Mesenchymal stem cell (in vitro differentiated cells and primary cell): ENCODE measurements around the gene TRIM49. TPM values are rescaled to one million over a fixed set of nuclear protein-coding genes. Genes with fewer than 3 reads are reported as not detected.
"Not testable (repeated sequence)": the region's sequence is repeated elsewhere in the genome, so short reads cannot be mapped to it uniquely, and the experiment has no call there.

Experiments used
- DNase-seq: peaks from one replicate; pipeline ENCODE4 v3.0.0-alpha.2; 2013
- H2AFZ ChIP-seq: one replicate; pipeline ENCODE4 v1.6.1; 2013; ENCODE audit warnings: low read depth, mild to moderate bottlenecking, control low read depth, inconsistent platforms, low read length, moderate library complexity
- H2AK5ac ChIP-seq: 2 replicates; pipeline ENCODE4 v1.6.1; 2013; ENCODE audit warnings: low read length, moderate library complexity, mild to moderate bottlenecking, inconsistent platforms; ENCODE audit not compliant: severe bottlenecking
- H2BK120ac ChIP-seq: one replicate; pipeline ENCODE4 v1.6.1; 2013; ENCODE audit warnings: low read depth, mild to moderate bottlenecking, inconsistent platforms, low read length, moderate library complexity
- H2BK12ac ChIP-seq, 2 experiments: one replicate each; pipeline ENCODE4 v1.6.1; 2013; ENCODE audit warnings: inconsistent platforms in 2 of 2, low read length in 2 of 2, mild to moderate bottlenecking in 2 of 2, moderate library complexity in 2 of 2, control low read depth in 1 of 2
- H2BK15ac ChIP-seq: one replicate; pipeline ENCODE4 v1.6.1; 2013; ENCODE audit warnings: mild to moderate bottlenecking, low read depth, inconsistent platforms; ENCODE audit not compliant: poor library complexity, severe bottlenecking
- H2BK5ac ChIP-seq: 2 replicates; pipeline ENCODE4 v1.6.1; 2013; ENCODE audit warnings: low read depth, mild to moderate bottlenecking, low read length, control low read depth, inconsistent platforms; ENCODE audit not compliant: poor library complexity, severe bottlenecking
- H3K14ac ChIP-seq, 2 experiments: one replicate each; pipeline ENCODE4 v1.6.1; 2013; ENCODE audit warnings: inconsistent platforms in 2 of 2, low read length in 2 of 2, control low read depth in 1 of 2, mild to moderate bottlenecking in 1 of 2, moderate library complexity in 1 of 2
- H3K18ac ChIP-seq, 2 experiments: one replicate each; pipeline ENCODE4 v1.6.1; 2013; ENCODE audit warnings: inconsistent platforms in 2 of 2, low read length in 2 of 2, control low read depth in 1 of 2, low read depth in 1 of 2, mild to moderate bottlenecking in 1 of 2
- H3K23ac ChIP-seq, 2 experiments: one replicate each; pipeline ENCODE4 v1.6.1; 2013; ENCODE audit warnings: inconsistent platforms in 2 of 2, low read length in 2 of 2, mild to moderate bottlenecking in 2 of 2, moderate library complexity in 2 of 2, control low read depth in 1 of 2
- H3K27ac ChIP-seq: 2 replicates; pipeline ENCODE4 v1.5.1; 2013; ENCODE audit warnings: mild to moderate bottlenecking, moderate library complexity, low read length, control low read depth, inconsistent platforms; ENCODE audit not compliant: poor library complexity, severe bottlenecking
- H3K27me3 ChIP-seq, 2 experiments: 2 replicates each; pipeline versions ENCODE4 v1.6.1 to v1.7.0; 2013; ENCODE audit warnings: low read length in 2 of 2, mild to moderate bottlenecking in 2 of 2, moderate library complexity in 2 of 2, control low read depth in 1 of 2, inconsistent platforms in 1 of 2; ENCODE audit not compliant: control insufficient read depth in 1 of 2, insufficient read depth in 1 of 2
- H3K36me3 ChIP-seq, 2 experiments: 2 replicates each; pipeline versions ENCODE4 v1.6.1 to v1.7.0; 2013; ENCODE audit warnings: low read length in 2 of 2, control low read depth in 1 of 2, inconsistent platforms in 1 of 2, low read depth in 1 of 2, mild to moderate bottlenecking in 1 of 2; ENCODE audit not compliant: insufficient read depth in 2 of 2, control insufficient read depth in 1 of 2
- H3K4ac ChIP-seq, 2 experiments: one replicate each; pipeline ENCODE4 v1.6.1; 2013; ENCODE audit warnings: inconsistent platforms in 2 of 2, low read length in 2 of 2, mild to moderate bottlenecking in 2 of 2, moderate library complexity in 2 of 2, control low read depth in 1 of 2, low read depth in 1 of 2
- H3K4me1 ChIP-seq: 2 replicates; pipeline ENCODE4 v1.6.1; 2013; ENCODE audit warnings: low read depth, low read length, control low read depth; ENCODE audit not compliant: control insufficient read depth, insufficient read depth
- H3K4me2 ChIP-seq: 2 replicates; pipeline ENCODE4 v1.6.1; 2013; ENCODE audit warnings: low read length, mild to moderate bottlenecking, inconsistent platforms; ENCODE audit not compliant: poor library complexity, severe bottlenecking
- H3K4me3 ChIP-seq, 2 experiments: 2 replicates each; pipeline versions ENCODE4 v1.5.1 to v1.7.0; 2013; ENCODE audit warnings: low read length in 2 of 2, mild to moderate bottlenecking in 2 of 2, control low read depth in 1 of 2, low read depth in 1 of 2; ENCODE audit not compliant: insufficient read depth in 1 of 2
- H3K79me1 ChIP-seq: replicated peaks from 2 replicates; pipeline ENCODE4 v1.6.1; 2013; ENCODE audit warnings: mild to moderate bottlenecking, control low read depth, low read length, inconsistent platforms; ENCODE audit not compliant: poor library complexity, severe bottlenecking
- H3K9ac ChIP-seq: 2 replicates; pipeline ENCODE4 v1.7.0; 2013; ENCODE audit warnings: mild to moderate bottlenecking, low read length, moderate library complexity
- H3K9me3 ChIP-seq: 2 replicates; pipeline ENCODE4 v1.7.0; 2013; ENCODE audit warnings: mild to moderate bottlenecking, low read length; ENCODE audit not compliant: control insufficient read depth
- H4K8ac ChIP-seq: one replicate; pipeline ENCODE4 v1.6.1; 2013; ENCODE audit warnings: inconsistent platforms, mild to moderate bottlenecking, low read length, moderate library complexity
- H4K91ac ChIP-seq: one replicate; pipeline ENCODE4 v1.6.1; 2013; ENCODE audit warnings: mild to moderate bottlenecking, low read length, inconsistent platforms
- WGBS: methylation state at CpG from one replicate; pipeline ENCODE4 v1.1.7; 2013; ENCODE audit warnings: mixed read lengths; 5-methylcytosine and 5-hydroxymethylcytosine counted together
- polyA plus RNA-seq, 2 experiments: library from polyadenylated mRNA; stranded (reverse); fragments of 200-250 nt; gene quantifications; one replicate each; pipeline ENCODE4 v1.2.3, GENCODE V29; 2013

The TRIM49 gene, protein sequence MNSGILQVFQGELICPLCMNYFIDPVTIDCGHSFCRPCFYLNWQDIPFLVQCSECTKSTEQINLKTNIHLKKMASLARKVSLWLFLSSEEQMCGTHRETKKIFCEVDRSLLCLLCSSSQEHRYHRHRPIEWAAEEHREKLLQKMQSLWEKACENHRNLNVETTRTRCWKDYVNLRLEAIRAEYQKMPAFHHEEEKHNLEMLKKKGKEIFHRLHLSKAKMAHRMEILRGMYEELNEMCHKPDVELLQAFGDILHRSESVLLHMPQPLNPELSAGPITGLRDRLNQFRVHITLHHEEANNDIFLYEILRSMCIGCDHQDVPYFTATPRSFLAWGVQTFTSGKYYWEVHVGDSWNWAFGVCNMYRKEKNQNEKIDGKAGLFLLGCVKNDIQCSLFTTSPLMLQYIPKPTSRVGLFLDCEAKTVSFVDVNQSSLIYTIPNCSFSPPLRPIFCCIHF
- polyA plus RNA-seq (2013, experiment 1 of 2), result not detected
- not detected for polyA plus RNA-seq (2013, experiment 2 of 2)

DNA sequence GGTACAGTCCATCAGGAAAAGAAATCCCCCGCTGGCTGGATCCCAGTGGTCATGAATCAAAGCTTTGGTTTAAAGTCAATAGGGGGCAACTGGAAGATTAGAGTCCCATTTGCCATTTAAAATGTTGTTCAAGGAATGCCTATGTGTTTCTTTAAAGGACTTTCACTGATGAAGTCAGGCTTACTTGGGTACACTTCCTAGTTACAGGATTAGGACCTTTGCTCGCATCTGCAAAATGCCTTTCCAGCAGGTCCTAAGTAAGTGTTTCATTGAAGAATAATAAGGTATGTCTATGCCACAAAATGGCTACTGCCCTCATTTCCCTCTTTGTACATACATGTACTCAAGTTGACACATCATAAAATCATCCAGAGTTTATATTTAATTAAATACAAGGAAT is at the start of gene TRIM49:
TSS of gene TRIM49 (minus strand) at position 101 of the 400 bp plus-strand sequence. CDS start 4,106 bp downstream, outside the sequence.
- not testable (repeated sequence) for H3K14ac ChIP-seq, H2AFZ ChIP-seq, H3K36me3 ChIP-seq, H4K8ac ChIP-seq, H3K9ac ChIP-seq, H3K4me3 ChIP-seq, H2BK12ac ChIP-seq, H3K4me2 ChIP-seq, H4K91ac ChIP-seq, H3K27ac ChIP-seq, H2BK15ac ChIP-seq, H3K18ac ChIP-seq, H3K79me1 ChIP-seq, H2BK5ac ChIP-seq, H3K4me1 ChIP-seq, H3K9me3 ChIP-seq, DNase-seq, H2BK120ac ChIP-seq, H2AK5ac ChIP-seq, H3K23ac ChIP-seq, H3K4ac ChIP-seq, H3K27me3 ChIP-seq
- WGBS, result no CpG with 5 or more reads among the region's 2 CpGs

DNA sequence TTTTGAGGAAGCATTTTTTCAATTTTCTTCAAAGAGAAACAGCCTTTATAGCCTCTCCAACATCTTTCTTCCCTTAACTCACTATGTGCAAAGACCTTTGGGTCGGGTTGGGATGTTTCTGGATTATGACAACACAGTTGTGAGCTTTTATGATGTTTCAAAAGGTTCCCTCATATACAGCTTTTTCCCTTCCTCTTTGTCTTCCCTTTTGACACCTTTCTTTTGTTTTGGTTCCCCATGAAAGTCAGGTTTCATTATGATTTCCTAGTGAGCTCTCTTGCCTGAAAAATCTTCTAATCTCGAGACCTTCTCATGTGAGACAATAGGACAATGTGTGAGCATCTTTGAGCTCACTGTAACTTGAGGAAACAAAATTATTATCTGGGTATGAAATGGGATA is 18.3 kb upstream of the TRIM49 start:
- H2BK120ac ChIP-seq, H3K9me3 ChIP-seq, H3K9ac ChIP-seq, H3K4ac ChIP-seq, DNase-seq, H3K14ac ChIP-seq, H3K4me2 ChIP-seq, H3K18ac ChIP-seq, H3K27ac ChIP-seq, H2BK12ac ChIP-seq, H2AK5ac ChIP-seq, H3K4me1 ChIP-seq, H4K8ac ChIP-seq, H3K4me3 ChIP-seq, H2BK5ac ChIP-seq, H3K27me3 ChIP-seq, H2AFZ ChIP-seq, H3K79me1 ChIP-seq, H2BK15ac ChIP-seq, H4K91ac ChIP-seq, H3K23ac ChIP-seq, H3K36me3 ChIP-seq: not testable (repeated sequence)
- no CpG with 5 or more reads among the region's 2 CpGs for WGBS

DNA sequence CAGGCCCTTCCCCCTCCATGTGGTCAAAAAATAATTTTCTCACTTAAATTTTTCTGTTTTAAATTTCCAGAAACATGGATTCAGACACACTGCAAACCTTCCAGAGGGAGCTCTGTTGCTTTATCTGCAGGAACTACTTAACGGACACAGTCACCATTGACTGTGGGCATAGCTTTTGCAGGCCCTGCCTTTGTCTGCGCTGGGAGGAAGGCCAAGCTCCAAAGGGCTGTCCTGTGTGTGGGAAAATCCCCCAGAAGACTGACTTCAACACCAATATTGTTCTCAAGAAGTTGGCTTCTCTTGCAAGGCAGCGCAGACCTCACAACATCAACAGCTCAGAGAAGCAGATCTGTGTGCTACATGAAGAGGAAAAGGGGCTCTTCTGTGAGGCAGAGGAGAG is 11.6 kb upstream of the TRIM49 start:
- H3K4me3 ChIP-seq, DNase-seq, H2BK12ac ChIP-seq, H3K18ac ChIP-seq, H3K14ac ChIP-seq, H2BK15ac ChIP-seq, H2AK5ac ChIP-seq, H3K27ac ChIP-seq, H4K8ac ChIP-seq, H3K4me1 ChIP-seq, H2AFZ ChIP-seq, H2BK120ac ChIP-seq, H2BK5ac ChIP-seq, H4K91ac ChIP-seq, H3K9ac ChIP-seq, H3K23ac ChIP-seq, H3K9me3 ChIP-seq, H3K4me2 ChIP-seq, H3K27me3 ChIP-seq, H3K36me3 ChIP-seq, H3K79me1 ChIP-seq, H3K4ac ChIP-seq: not testable (repeated sequence)
- WGBS, result no CpG with 5 or more reads among the region's 3 CpGs

DNA sequence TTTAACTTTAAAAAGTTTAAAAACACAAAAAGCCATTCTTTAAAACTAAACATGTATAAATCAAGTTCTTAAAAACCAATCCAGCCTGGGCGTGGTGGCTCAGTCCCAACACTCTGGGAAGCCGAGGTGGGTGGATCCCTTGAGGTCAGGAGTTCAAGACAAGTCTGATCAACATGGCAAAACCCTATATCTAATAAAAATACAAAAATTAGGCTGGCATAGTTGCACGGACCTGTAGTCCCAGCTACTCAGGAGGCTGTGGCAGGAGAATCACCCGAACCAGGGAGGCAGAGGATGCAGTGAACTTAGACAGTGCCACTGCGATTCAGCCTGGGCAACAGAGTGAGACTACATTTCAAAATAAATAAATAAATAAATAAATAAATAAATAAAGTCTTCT is 5.2 kb upstream of the TRIM49 start:
- not testable (repeated sequence) for H3K9me3 ChIP-seq, H2AFZ ChIP-seq, H3K9ac ChIP-seq, H2AK5ac ChIP-seq, H3K4me2 ChIP-seq, H3K27me3 ChIP-seq, H4K91ac ChIP-seq, H3K14ac ChIP-seq, H2BK15ac ChIP-seq, H3K4me1 ChIP-seq, H2BK120ac ChIP-seq, DNase-seq, H4K8ac ChIP-seq, H3K27ac ChIP-seq, H3K4ac ChIP-seq, H3K4me3 ChIP-seq, H3K18ac ChIP-seq, H3K36me3 ChIP-seq, H2BK5ac ChIP-seq, H3K79me1 ChIP-seq, H3K23ac ChIP-seq, H2BK12ac ChIP-seq
- whole genome bisulfite sequencing, result 89% methylated on average over 4 of the region's 5 CpGs
